Inflammatory macrophage (primary cell): ENCODE results near the gene POC5.
"Not testable (repeated sequence)": the region's sequence is repeated elsewhere in the genome, so short reads cannot be mapped to it uniquely, and the experiment has no call there.

Experiments used
- DNase-seq, 2 donors: peaks; one replicate each; pipeline ENCODE4 v3.0.0-alpha.2; 2020 to 2022

POC5 gene

DNA sequence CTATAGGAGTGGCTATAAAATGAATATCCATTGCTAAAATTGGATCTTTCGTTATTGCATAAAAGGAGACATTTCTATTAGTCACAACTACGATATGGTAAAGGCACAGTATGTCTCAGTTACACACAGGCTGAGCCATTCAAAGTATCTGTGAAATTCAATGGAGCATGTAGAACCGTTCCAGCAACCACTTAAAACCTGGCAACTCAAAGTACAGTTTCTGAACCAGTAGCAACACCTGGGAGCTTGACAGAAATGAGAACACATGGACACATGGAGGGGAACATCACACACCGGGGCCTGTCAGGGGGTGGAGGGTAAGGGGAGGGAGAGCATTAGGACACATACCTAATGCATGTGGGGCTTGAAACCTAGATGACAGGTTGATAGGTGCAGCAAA, 15.4 kb downstream of the POC5 start:
- DNase-seq = no peak

DNA sequence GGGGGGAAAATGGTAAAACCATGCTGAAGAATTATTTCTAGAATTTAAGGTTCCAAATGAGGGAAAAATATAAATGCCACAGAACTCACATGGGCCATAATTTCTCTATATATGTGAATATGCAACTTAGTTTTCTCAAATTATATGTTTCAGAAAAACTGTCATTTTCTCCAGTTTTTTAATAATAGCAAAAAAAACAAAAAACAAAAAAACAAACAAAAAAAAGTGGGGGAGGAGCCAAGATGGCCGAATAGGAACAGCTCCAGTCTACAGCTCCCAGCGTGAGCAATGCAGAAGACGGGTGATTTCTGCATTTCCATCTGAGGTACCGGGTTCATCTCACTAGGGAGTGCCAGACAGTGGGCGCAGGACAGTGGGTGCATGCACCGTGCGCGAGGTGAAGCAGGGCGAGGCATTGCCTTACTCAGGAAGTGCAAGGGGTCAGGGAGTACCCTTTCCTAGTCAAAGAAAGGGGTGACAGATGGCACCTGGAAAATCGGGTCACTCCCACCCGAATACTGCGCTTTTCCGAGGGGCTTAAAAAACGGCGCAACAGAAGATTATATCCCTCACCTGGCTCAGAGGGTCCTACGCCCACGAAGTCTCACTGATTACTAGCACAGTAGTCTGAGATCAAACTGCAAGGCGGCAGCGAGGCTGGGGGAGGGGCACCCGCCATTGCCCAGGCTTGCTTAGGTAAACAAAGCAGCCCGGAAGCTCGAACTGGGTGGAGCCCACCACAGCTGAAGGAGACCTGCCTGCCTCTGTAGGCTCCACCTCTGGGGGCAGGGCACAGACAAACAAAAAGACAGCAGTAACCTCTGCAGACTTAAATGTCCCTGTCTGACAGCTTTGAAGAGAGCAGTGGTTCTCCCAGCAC, 21.5 kb downstream of the POC5 start:
- DNase-seq = not testable (repeated sequence)

DNA sequence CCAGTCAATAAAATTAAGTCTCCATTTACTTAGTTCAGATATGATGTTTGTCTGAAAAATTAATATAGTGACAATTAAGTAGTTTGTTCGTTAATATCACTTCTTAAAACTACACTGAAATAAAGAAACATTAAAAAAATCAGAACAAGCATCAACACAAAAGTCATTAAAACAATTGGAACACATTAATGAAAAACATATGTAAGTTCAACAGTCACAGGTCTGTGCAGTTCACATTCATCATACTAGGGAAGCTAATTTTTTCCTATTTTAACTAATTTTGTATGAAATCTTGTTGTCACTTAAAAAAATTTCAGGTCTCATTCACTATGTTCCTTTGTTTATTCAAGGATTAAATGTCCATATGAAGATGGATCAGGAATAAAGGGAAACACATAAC, 22.5 kb downstream of the POC5 start:
- no peak for DNase-seq

DNA sequence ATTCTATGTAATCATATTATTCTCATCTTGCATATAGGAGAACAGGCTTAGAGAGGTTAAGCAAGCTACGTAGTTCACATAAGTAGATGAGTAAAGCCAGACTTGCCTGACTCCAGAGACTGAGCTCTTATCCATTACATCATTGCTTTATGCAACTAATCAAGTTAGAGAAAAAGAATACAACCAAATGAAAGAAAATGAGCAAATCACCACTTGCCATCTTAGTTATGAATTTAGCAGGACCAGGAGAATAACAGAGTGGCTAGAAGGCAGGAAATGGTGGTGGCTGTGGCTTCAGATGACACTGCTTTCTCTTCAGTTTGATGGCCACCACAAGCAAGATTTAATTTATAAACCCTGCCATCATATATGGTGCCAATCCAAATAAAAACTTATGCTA, 26.6 kb downstream of the POC5 start:
- DNase-seq = no peak

DNA sequence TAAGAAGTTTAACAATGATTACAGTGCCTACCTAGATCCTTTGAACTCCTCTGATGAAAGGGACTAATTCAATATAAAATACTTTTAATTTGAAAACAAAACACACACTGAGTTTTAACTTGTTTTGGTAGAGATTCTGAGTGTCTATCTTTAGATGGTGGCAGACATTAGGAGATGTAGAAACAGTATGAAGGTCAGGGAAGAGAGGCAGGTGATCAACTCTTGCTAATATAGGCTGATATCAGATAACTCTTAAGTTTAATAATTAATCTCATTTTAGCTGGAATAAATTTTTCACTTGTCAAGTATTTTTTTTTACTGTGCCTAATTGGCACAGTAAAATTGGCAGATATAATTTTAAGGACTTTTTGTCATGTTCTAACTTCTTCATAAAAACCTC, 30.8 kb downstream of the POC5 start:
- DNase-seq = no peak

DNA sequence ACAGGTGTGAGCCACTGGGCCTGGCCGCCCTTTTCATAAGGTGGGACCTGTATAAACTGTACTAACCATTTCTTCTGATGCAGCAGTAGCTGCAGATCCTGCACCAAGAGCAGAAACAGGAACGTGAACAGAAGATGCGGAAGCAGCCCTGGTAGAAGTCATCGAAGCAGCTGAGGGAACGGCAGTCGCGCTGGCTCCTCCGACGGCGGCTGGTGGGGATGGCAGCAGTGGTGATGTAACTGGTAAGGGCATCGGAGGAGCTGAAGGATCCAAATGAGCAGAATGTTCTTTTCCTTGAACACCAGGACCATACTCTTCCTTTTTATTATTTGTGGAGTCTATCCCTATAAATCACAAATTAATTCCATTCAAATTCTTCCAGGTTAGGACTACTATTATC, 32.1 kb downstream of the POC5 start:
- DNase-seq = no peak

DNA sequence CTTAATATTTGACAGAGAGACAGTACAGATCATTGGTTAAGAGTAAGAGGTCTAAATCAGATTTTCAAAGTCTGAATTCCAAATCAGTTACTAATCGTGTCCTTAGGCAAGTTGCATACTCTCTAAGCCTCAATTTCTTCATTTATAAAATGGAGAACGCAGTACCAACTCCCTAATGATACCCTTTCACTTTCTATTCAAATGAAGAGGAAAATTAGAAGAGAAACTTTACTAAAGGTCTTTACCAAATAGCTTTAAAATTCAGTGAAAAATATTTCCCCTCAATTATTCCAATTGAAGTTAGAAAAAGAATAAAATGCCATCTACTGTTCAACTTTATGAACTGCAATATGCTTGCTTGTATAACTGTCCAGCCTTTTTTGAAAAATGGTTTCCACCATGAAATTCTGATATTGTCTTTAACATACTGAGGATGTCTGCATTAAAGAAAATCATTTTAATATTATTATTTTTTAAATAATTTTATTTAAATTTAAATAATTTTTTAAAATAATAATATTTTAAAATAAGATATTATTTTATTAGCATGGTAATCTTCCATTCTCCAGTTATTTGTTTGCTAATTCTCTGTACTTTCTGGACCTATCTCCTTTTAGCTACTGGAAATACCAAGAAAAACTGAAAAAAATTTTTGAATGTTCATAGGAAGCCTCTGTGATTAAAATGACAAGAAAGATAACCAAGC, 36.0 kb downstream of the POC5 start:
- peak in 1 of 2 donors; percentile 63 for DNase-seq

DNA sequence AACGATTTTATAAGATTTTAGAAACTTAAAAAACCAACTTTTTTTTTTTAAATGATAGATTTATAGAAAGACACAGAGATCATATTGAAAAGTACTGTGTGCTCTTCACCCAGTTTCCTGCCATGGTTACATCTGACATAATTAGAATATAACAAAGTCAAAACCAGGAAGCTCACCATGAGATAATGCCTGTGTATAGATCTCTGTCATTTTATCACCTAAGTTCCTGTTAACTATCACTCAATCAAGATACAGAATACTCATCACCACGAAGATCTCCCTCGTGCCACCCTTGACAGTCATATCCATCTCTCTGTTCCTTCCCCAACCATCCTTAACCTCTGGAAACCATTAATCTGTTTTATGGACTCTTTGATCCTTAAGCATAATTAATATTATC, 39.1 kb downstream of the POC5 start:
- DNase-seq = no peak

DNA sequence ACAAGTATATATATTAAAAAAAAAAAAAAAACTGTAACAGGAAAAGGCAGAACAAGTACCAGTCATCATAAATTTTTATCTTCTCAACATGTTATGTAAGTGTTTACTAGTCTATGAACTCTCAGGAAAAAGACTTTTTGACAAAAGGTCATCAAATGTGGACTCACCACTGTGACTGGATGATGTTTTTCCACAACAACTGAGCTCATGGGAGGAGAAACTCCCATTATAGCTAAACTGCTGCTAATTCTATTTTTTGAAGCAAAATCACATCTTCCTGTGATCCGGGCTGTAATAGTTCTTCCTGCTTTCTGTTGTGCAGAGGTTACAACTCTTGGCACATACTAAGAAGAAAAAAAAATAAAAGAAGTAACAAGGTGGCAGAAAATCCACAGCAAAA, 39.6 kb downstream of the POC5 start:
- no peak for DNase-seq

DNA sequence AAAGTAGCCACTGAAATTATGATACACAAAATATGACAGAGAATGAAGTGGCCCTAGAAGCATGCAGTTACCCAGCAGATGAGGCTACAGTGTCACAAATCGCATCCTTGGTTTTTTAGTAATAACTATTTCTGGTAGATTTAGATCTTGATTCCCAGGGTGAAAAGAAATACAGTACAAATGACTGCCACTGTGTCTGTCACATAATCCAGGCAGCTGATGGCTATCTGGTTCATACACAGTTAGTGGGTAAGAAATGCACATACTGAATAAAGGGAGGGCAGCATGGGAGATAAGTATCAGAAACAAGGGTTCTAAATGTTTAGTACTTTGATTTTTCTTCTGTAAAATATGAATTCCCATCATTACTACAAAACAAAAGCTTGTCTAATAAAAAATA, 41.5 kb downstream of the POC5 start:
- DNase-seq = no peak

DNA sequence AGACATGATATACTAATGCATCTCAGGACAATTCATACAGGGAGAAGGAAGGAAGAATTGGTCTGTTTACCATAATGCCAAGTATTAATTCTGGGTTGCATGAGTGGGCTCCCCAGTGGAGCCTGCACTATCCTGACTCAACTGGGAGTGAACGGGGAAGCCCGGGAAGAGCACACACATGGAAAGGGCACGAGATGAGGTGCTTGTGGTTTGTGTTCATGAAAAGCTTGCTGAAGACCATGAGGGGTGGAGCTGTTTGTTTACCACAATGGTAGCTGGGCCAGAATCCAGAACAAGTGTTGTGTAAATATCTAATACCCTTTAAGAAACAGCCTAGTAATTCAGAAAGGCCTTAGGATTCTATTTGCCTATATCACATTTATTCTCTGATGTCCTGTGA, 44.6 kb downstream of the POC5 start:
- DNase-seq = no peak

DNA sequence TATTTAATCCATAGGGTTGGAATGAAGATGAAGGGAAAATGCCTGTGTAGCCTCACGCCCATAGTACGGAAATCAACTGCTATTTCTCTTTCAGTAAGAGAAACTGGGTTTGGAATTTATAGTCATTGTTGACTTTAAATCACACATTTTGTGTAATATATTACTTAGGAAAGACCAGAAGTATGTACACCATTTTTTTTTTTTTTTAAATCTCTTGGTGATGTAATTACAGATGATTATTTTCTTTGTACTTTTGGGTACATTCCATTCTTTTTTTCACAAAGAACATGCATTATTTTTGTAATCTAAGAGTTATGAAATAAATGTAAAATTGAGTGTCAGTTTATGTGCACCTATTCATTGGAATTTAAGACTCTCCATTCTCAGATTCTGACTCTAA, 45.7 kb downstream of the POC5 start:
- DNase-seq = no peak

DNA sequence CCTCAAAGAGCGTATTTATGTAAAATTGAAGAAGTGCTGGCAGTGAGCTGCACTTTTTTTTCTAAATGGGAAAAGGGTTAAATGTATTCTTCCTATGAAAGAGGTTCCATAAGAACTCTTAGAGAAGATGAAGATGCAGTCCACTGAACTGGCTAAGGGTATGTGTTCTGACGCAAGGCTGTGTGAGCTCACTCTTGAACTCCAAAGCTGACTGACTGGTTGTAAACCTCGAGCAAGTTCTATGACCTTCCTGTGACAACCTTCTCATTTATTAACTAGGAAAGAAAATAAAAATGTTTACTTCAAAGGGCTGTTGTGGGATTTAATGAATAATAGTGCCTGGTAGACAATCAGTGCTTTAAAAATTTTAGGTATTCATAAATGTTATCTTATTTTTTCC, 46.7 kb downstream of the POC5 start:
- DNase-seq = no peak

DNA sequence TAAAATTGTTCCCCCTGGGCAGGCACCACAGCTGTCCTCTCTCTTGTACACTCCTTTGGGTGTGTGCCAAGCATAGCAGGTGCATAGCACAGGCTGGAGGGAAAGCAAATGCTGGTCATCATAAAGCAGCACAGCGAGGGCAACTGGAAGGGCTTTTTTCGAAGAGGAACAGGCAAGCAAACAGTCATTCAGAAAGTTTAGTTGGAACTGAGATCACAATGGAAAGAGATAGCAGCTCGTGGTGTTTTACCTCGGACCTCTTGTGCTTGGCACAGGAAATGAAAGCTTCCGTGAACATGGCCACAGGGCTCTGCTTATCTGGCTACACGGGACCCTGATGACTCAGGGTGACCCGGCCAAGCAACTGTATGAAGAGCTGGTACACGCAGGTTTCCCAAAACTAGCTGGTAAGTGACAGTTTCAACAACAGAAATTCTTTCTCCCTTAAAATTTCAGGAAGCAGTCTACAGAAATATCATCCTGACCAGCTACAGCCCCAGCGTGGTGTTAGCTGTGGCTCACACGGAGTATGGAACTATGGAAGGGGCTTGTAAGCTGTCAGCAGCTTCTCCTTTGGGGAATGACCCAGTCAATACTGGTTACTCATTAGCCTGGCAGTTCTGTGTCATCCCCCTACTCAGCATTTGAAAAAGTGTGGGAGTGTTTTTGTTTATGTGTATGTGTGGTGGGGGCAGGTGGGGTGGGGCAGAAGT, 48.1 kb downstream of the POC5 start:
- peak; percentile 38 to 64 for DNase-seq

DNA sequence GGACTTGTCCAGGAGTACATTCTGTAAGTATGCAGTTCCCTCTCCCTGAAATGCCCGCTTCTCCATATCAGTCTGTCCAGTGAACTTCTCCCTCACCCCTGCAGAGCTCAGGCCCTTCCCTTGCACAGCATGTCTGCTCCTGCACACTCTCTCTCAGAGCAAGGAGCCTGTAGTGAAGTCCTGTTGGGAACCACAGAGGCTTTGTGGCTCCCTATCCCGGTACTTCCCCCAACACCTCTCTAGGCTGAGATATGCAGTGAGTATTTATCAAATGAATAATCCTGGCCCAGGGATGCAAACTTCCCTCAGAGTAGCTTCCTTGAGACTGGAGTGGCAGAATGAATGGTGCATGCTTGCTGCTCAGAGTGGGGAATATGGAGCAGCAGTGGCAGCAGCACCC, 48.8 kb downstream of the POC5 start:
- peak in 1 of 2 donors; percentile 31 for DNase-seq

DNA sequence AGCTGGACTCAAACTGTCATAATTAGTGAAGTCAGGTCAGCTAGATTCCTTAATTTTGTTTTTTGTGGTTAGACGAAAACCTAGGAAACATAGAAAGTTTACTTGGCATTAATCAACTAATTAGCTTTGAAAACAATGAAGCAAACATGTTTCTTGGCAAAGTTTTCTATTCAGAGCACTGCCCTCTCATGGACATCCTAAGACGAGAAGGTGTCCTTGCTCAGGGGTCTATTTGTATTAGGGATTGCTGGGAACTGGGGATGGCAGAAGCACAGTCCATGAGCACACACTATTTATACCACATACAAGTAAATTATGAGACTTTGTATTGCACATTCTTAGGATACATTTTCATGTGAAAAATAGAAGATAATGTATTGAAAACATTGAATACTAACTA, 49.7 kb downstream of the POC5 start:
- DNase-seq = no peak

DNA sequence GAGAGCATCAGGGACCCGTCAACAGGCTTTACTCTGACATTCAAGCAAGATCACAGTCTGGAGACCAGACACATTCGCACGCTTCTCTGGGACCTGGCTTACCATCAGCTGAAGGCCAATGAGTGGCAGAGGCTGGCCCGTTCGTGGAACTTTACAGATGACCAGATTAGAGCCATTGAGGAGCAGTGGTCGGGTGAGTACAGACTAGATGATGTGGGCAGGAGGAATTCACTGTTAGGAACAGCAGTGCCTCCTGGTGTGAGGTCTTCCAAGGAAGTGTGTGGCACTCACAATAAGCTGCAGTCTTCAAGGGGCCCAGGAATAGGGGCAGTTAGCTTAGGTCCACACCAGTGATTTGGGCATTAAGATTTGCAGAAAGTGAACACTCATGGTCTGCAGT, 50.4 kb downstream of the POC5 start:
- DNase-seq = no peak

DNA sequence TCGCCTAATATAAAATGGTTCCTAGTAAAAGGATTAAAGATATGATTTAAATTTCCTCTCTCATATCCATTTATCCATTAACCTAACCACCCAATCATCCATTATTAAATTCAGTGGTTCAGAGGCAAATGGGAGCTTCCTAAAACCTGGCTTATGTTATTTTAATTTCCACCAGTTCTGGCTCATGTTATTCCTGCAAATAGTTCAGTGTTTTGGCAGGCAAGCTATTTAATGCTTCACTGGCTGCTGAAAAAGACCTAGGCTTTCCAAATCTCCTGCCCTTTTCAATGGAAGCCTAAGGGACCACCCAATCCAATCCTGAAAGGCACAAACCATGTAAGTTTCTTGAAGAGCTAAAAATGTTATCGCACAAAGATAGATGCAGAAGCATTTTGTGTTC, 52.3 kb downstream of the POC5 start:
- no peak for DNase-seq

DNA sequence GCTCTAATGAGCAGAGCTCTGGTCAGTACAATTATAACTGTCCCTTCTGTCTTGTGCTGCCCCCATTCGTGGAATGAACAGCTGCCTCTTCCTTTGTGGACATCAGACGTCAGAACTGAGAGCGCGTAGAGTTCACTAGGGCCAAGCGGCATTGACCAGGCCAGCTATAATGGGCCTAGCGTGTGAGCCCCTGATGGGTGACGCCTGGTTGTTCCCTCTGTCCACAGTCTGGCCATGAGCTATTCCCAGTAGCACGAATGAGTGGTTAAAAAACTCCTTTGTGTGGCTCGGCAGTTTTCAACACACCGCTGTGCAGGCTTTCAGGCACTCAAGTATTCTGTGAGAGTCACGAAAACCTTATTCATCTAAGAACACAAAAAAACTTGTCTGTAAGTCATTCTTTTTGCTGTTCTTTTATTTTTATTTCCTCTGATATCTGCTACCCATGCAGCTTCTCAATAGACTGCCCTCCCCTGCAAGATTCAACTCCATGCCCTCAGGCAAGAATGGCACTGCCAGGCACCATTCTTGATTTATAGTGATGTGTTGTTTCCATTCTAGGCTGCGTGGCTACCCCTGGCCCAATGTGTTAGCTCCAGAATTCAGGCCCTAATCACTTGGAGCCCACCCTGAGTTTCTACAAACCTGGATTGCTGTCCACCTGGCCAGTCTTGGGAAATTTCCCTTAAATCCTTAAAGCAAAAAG, 53.5 kb downstream of the POC5 start:
- DNase-seq = no peak

DNA sequence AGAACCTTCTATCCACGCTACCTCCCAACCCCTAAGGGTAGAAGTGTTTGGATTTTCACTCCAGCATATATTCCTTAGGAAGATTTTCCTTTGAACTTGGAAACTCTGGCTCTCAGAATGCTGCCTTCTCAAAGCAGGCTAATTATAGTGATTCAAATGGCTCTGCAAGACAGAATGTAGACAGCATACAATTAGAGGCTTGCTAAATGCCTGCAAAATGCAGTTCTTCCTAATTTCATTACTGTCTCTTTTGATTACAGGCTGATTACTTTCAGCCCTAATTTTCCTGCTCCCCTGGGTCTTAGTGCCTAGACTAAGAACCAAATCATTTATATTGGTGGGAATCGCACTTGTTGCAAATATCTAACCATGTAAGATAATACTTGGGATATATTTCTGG, 55.2 kb downstream of the POC5 start:
- DNase-seq = no peak

DNA sequence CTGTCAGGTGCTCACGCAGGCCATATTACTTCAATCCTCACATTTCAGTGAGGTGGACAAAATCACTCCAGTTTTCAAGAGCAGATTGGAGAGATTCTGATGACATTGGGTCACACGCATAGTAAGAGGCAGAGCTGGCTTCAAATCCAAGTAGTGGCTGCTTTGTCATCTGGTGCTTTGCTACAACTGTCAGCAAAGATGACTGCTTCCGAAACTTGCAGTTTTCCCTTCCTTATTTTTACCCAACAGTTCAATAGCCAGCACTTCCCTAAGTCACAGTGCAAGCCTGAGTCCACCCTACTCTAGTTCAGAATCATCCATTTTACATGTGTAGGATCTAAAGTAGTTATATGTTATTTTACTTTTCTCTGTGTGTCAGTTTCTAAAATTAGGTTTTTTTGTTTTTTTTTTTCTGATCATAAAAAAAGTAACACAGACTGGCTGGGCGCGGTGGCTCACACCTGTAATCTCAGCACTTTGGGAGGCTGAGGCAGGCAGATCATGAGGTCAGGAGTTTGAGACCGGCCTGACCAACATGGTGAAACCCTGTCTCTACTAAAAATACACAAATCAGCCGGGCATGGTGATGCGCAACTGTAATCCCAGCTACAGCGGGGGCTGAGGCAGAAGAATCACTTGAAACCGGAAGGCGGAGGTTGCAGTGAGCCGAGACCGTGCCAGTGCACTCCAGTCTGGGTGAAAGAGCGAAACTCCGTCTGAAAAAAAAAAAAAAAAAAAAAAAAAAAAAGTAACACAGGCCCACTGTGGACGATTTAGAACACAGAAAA, 56.4 kb downstream of the POC5 start:
- peak; percentile 80 to 82 for DNase-seq

DNA sequence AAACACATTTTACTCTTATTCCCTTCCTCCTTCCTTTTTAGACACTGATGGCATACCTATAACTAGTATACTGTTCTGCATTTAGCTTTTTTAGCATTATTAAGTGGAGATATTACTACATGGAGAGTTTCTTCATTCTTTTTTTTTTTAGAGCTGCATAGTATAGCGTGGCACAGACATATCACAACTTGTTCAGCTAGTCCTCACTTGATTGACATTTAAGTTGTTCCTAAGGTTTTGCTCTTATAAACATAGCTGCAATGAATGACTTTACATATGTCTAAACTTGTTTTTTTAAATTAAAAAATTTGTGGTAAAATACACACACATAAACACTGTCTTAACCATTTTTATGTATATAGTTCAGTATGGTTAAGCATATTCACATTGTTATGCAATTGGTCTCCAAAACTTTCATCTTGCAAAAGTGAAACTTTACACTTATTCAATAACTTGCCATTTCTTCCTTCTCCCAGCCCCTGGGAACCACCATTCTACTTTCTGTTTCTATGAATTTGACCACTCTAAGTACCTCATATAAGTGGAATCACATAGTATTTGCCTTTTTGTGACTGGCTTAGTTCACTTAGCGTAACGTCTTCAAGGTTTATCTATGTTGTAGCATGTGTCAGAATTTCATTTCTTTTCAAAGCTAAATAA, 57.3 kb downstream of the POC5 start:
- no peak for DNase-seq
